MG63 (cell line): Measurements from ENCODE around the gene SPTBN4. TPM values are rescaled to one million over a fixed set of nuclear protein-coding genes. Genes with fewer than 3 reads are reported as not detected.
A peak's percentile ranks its signal among the peaks of the same experiment; 100 is the strongest.

ENCODE experiments used
- DNase-seq: peaks from one replicate; pipeline ENCODE4 v3.0.0-alpha.2; 2020
- H3K27me3 ChIP-seq: fragments of 250-450 bp; sonication (Bioruptor Pico); 2 replicates; pipeline ENCODE4 v1.5.1; 2020; ENCODE audit warnings: mild to moderate bottlenecking, moderate library complexity
- H3K36me3 ChIP-seq: fragments of 250-450 bp; sonication (Bioruptor Pico); 2 replicates; pipeline ENCODE4 v1.5.1; 2020; ENCODE audit warnings: mild to moderate bottlenecking, moderate library complexity
- H3K4me3 ChIP-seq: fragments of 250-450 bp; sonication (Bioruptor Pico); 2 replicates; pipeline ENCODE4 v1.5.1; 2020; ENCODE audit warnings: mild to moderate bottlenecking, moderate library complexity
- H3K9me3 ChIP-seq: fragments of 250-450 bp; sonication (Bioruptor Pico); 2 replicates; pipeline ENCODE4 v1.5.1; 2020; ENCODE audit warnings: mild to moderate bottlenecking, moderate library complexity
- total RNA-seq: library from RNA; depleted of rRNA; stranded (reverse); fragments of >200 nt; shearing (Covaris generic); gene quantifications from 2 replicates; pipeline ENCODE4 v1.2.3, GENCODE V29; 2014; ENCODE audit warnings: low replicate concordance

SPTBN4 gene
- total RNA-seq, 1 experiment from 2014 or later = 0.16 TPM

DNA sequence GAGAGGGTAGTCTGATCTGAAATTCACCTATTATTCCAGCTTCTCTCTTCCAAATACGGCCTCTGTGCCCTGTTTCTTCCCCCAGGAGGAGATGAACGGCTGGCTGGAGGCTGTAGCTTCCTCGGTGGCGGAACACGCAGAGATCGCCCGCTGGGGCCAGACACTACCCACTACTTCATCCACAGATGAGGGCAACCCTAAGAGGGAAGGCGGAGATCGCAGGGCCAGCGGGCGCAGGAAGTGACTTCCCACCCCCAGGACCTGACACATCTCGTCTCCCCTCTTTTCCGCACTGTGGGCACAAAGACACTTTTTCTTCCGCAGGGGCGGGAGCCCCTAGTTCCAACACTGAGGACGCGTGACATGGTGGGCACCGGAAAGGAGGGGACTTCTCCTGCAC, 108.5 kb downstream of the SPTBN4 start:
- Histone ChIP-seq H3K27me3 (no peaks in the 10 kb centered on the region), H3K4me3 (no peak overlapping the region), H3K9me3 (no peaks in the 10 kb centered on the region), H3K36me3 (peaks cover 14% of the 10 kb centered on the region)
- DNase-seq = no peak

- H3K36me3 ChIP-seq = peaks cover 16% of the 10 kb centered on the region
- H3K9me3 ChIP-seq = no peaks in the 10 kb centered on the region
- H3K4me3 ChIP-seq = peak overlapping the region; percentile 94
- no peaks in the 10 kb centered on the region for H3K27me3 ChIP-seq
- DNase-seq = no peak
Observed at GRCh38 chr19:40576151-40576584, 109.4 kb downstream of the SPTBN4 start.

DNA sequence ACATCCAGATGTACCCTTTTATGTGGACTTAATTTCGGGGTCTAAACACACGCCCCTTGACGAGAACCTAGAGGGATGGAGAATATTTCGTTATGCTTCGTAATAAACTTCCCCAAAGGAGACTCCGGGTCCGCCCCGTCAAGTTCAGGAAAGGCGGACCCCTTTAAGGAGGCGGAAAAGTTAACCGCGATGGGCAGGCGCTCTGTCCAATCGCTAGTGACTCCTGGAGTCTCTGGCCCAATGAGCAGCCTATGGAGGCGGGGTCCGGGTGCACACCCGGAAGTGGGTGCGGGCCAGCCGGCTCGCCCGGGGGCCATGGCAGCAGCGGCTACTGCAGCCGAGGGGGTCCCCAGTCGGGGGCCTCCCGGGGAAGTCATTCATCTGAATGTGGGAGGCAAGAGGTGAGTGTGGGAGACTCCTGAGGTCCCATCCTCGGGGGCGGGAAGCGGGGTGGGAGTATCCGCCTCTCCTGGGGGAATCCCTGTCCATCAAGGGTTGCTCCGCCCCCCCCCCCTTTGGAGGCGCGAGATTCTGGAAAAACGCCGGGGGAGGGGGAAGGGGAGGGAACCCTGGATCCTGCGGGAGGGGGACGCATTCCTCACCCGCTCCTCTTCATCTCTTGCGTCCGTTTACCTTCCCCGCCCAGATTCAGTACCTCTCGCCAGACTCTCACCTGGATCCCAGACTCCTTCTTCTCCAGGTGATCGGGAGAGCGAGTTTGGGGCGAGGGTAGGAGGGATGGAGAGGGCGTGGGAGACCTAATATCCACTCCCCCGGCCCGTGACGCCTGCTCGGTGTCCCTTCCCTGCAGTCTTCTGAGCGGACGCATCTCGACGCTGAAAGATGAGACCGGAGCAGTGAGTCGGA, 110.0 kb downstream of the SPTBN4 start, which contains the start of gene SHKBP1:
TSS of gene SHKBP1 (plus strand) at position 289 of the 867 bp plus-strand sequence. CDS start at position 316, 27 bp downstream.
- Histone ChIP-seq H3K4me3 (peak within 1 kb of the TSS; percentile 94), H3K9me3 (no peaks in the 10 kb centered on the region), H3K27me3 (no peaks in the 10 kb centered on the region), H3K36me3 (peaks cover 16% of the 10 kb centered on the region)
- DNase-seq = peak; percentile 95

- Histone ChIP-seq H3K36me3 (peaks cover 18% of the 10 kb centered on the region), H3K9me3 (no peaks in the 10 kb centered on the region), H3K4me3 (no peak overlapping the region), H3K27me3 (no peaks in the 10 kb centered on the region)
- no peak for DNase-seq
Observed at GRCh38 chr19:40578442-40578908, 111.7 kb downstream of the SPTBN4 start.

- peaks cover 25% of the 10 kb centered on the region for H3K36me3 ChIP-seq
- H3K27me3 ChIP-seq = no peaks in the 10 kb centered on the region
- H3K4me3 ChIP-seq = no peak overlapping the region
- no peaks in the 10 kb centered on the region for H3K9me3 ChIP-seq
- DNase-seq = no peak
Observed at GRCh38 chr19:40580619-40581018, 113.8 kb downstream of the SPTBN4 start.

- Histone ChIP-seq H3K9me3 (no peaks in the 10 kb centered on the region), H3K4me3 (no peak overlapping the region), H3K36me3 (peaks cover 25% of the 10 kb centered on the region), H3K27me3 (no peaks in the 10 kb centered on the region)
- DNase-seq = no peak
Observed at GRCh38 chr19:40581531-40581930, 114.7 kb downstream of the SPTBN4 start.

- DNase-seq = no peak
- Histone ChIP-seq H3K9me3 (no peaks in the 10 kb centered on the region), H3K27me3 (no peaks in the 10 kb centered on the region), H3K4me3 (no peak overlapping the region), H3K36me3 (peaks cover 28% of the 10 kb centered on the region)
Observed at GRCh38 chr19:40582467-40582866, 115.7 kb downstream of the SPTBN4 start.

DNA sequence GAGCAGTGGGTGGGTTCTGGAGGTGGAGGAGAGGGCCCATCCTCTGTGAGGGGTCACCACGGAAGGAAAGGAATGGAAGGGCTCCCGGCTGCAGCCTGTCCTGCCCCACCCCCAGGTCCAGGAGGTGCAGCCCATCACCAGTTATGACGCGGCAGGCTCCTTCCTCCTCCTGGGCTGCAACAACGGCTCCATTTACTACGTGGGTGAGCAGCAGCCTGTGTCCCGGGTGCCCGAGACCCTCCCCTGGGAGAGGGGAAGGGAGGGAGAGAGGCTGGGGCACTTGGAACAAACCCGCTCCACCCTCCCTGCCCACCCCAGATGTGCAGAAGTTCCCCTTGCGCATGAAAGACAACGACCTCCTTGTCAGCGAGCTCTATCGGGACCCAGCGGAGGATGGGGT, 116.5 kb downstream of the SPTBN4 start:
- no peaks in the 10 kb centered on the region for H3K27me3 ChIP-seq
- DNase-seq = no peak
- no peaks in the 10 kb centered on the region for H3K9me3 ChIP-seq
- no peak overlapping the region for H3K4me3 ChIP-seq
- peaks cover 31% of the 10 kb centered on the region for H3K36me3 ChIP-seq

DNA sequence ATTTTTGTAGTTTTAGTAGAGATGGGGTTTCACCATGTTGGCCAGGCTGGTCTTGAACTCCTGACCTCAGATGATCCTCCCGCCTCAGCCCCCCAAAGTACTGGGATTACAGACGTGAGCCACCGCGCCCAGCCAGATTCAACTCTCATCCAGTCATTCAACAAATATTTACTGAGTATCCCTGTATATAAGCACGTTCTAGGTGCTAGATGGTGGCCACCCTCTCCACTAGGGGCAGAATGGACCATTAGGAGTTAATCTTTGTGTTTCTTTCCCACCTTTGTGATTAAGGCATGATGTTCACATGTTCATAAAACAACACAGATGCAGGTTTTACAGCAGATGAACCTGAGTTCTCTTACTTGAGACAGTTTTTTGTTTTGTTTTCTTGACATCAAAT, 117.2 kb downstream of the SPTBN4 start:
- Histone ChIP-seq H3K27me3 (no peaks in the 10 kb centered on the region), H3K9me3 (no peaks in the 10 kb centered on the region), H3K36me3 (peaks cover 28% of the 10 kb centered on the region), H3K4me3 (no peak overlapping the region)
- DNase-seq = no peak

GRCh38 chr19:40585241-40585981, 118.6 kb downstream of the SPTBN4 start:
- no peaks in the 10 kb centered on the region for H3K9me3 ChIP-seq
- H3K36me3 ChIP-seq = peaks cover 23% of the 10 kb centered on the region
- no peak for DNase-seq
- H3K4me3 ChIP-seq = no peak overlapping the region
- H3K27me3 ChIP-seq = no peaks in the 10 kb centered on the region

DNA sequence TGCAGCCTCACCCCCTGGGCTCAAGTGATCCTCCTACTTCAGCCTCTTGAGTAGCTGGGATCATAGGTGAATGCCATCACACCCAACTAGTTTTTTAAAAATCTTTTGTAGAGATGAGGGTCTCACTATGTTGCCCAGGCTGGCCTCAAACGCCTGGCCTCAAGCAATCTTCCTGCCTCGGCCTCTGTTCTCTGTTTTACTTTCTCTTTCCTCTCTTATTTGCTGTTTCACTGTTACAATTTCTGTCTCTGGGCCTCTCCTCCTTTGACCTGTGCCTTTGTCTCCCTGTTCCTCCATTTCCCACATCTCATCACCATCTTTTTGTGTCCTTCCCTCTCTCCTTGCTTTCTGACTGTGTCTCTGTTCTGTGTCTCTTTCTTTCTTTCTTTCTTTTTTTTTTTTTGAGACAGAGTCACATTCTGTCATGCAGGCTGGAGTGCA, 119.2 kb downstream of the SPTBN4 start:
- no peaks in the 10 kb centered on the region for H3K27me3 ChIP-seq
- H3K36me3 ChIP-seq = peaks cover 22% of the 10 kb centered on the region
- H3K4me3 ChIP-seq = no peak overlapping the region
- no peaks in the 10 kb centered on the region for H3K9me3 ChIP-seq
- DNase-seq = no peak

DNA sequence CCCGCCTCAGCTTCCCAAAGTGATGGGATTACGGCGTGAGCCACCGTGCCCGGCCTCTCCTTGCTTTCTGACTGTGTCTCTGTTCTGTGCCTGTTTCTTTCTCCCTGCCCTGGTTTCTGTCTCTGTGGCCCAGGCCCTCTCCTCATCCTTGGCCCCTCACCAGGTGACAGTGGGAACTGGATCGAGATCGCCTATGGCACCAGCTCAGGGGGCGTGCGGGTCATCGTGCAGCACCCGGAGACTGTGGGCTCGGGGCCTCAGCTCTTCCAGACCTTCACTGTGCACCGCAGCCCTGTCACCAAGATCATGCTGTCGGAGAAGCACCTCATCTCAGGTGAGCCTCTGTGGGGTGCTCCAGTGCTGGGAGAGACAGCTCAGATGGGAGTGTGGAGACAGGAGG, 119.8 kb downstream of the SPTBN4 start:
- no peaks in the 10 kb centered on the region for H3K27me3 ChIP-seq
- peaks cover 22% of the 10 kb centered on the region for H3K36me3 ChIP-seq
- no peak for DNase-seq
- H3K4me3 ChIP-seq = no peak overlapping the region
- H3K9me3 ChIP-seq = no peaks in the 10 kb centered on the region

DNA sequence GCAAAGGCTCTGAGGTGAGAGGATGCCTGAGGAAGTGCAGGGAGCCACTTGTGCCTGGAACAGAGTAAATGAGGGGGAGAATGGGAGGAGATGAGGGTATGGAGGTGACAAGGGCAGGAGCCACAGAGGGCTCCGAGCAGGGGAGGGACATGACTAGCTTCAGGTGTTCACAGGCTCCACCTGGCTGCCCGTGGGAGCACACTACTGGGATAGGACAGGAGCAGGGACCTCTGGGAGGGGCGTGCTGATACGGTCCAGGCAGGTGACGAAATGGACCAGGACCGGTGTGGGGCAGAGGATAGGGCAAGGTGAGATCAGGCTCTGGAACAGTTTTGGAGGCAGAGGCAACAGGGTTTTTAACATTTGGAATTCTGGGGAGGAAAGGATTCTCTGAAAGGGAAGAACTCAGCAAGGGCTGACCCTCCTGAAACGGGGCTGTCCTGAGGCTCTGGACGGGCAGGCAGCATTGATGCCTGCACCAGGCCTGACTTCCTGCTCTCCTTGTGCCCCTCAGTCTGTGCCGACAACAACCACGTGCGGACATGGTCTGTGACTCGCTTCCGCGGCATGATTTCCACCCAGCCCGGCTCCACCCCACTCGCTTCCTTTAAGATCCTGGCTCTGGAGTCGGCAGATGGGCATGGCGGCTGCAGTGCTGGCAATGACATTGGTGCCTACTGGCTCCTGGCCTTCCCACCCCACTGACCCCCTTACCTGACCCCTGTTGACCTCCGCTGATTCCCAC, 121.5 kb downstream of the SPTBN4 start:
- Histone ChIP-seq H3K36me3 (peaks cover 20% of the 10 kb centered on the region), H3K4me3 (no peak overlapping the region), H3K27me3 (no peaks in the 10 kb centered on the region), H3K9me3 (no peaks in the 10 kb centered on the region)
- DNase-seq = no peak

GRCh38 chr19:40588926-40589569, 122.2 kb downstream of the SPTBN4 start:
- H3K36me3 ChIP-seq = peaks cover 18% of the 10 kb centered on the region
- H3K27me3 ChIP-seq = no peaks in the 10 kb centered on the region
- no peak for DNase-seq
- H3K9me3 ChIP-seq = no peaks in the 10 kb centered on the region
- H3K4me3 ChIP-seq = no peak overlapping the region

- no peak for DNase-seq
- H3K4me3 ChIP-seq = no peak overlapping the region
- H3K36me3 ChIP-seq = peaks cover 13% of the 10 kb centered on the region
- no peaks in the 10 kb centered on the region for H3K9me3 ChIP-seq
- no peaks in the 10 kb centered on the region for H3K27me3 ChIP-seq
Observed at GRCh38 chr19:40589591-40590429, 123.0 kb downstream of the SPTBN4 start.
